GM12878 (cell line): Measurements from ENCODE around the gene RSPH10B2.

ENCODE experiments used
- ATF3 ChIP-seq: IDR thresholded peaks from 2 replicates; pipeline ENCODE4 v1.6.1; 2011; ENCODE audit warnings: low read depth, mild to moderate bottlenecking, low read length, moderate library complexity, borderline replicate concordance; ENCODE audit errors: extremely low read depth
- BHLHE40 ChIP-seq, 2 experiments: fragments of 450-650 bp in 1 of 2; IDR thresholded peaks; 2 replicates each; pipeline ENCODE4 v1.6.1; 2011 to 2017; ENCODE audit warnings: low read depth in 2 of 2, borderline replicate concordance in 1 of 2, improper control_type of control experiment in 1 of 2, low read length in 1 of 2, mild to moderate bottlenecking in 1 of 2
- DPF2 ChIP-seq: fragments of 450-650 bp; IDR thresholded peaks from 2 replicates; pipeline ENCODE4 v1.6.1; 2017; ENCODE audit warnings: mild to moderate bottlenecking
- ESRRA ChIP-seq: IDR thresholded peaks from 2 replicates; pipeline ENCODE4 v1.6.1; 2012; ENCODE audit warnings: mild to moderate bottlenecking, low read length, improper control_type of control experiment
- MYC ChIP-seq: IDR thresholded peaks from 2 replicates; pipeline ENCODE4 v1.6.1; 2011; ENCODE audit warnings: mild to moderate bottlenecking, low read length, moderate library complexity, inconsistent platforms; ENCODE audit not compliant: insufficient read depth, insufficient replicate concordance, insufficient read length, severe bottlenecking
- PAX8 ChIP-seq: fragments of 450-650 bp; IDR thresholded peaks from 2 replicates; pipeline ENCODE4 v1.6.1; 2017; ENCODE audit warnings: mild to moderate bottlenecking, moderate library complexity
- POLR2A ChIP-seq: IDR thresholded peaks from 2 replicates; pipeline ENCODE4 v1.6.1; 2011; ENCODE audit warnings: low read depth, mild to moderate bottlenecking, low read length
- USF2 ChIP-seq: IDR thresholded peaks from 2 replicates; pipeline ENCODE4 v1.6.1; 2011; ENCODE audit warnings: low read depth, low read length, improper control_type of control experiment, borderline replicate concordance
- ZZZ3 ChIP-seq: IDR thresholded peaks from 2 replicates; pipeline ENCODE4 v1.6.1; 2011; ENCODE audit warnings: low read depth; ENCODE audit not compliant: control insufficient read depth, insufficient read length
- TF ChIP-seq, protein P1 (sequence below), 3 experiments: IDR thresholded peaks in 2 of 3; conservative IDR thresholded peaks in 1 of 3; 2 replicates each; pipeline ENCODE4 v1.5.1; 2011; ENCODE audit warnings: low read depth in 3 of 3, low read length in 3 of 3, mild to moderate bottlenecking in 3 of 3, control low read depth in 2 of 3, moderate library complexity in 2 of 3, inconsistent platforms in 1 of 3, mixed read lengths in 1 of 3; ENCODE audit not compliant: control insufficient read depth in 2 of 3, insufficient read depth in 1 of 3; ENCODE audit errors: extremely low read depth in 1 of 3
- TF ChIP-seq, protein P2 (sequence below): IDR thresholded peaks from 2 replicates; pipeline ENCODE4 v1.6.1; 2011; ENCODE audit warnings: borderline replicate concordance, low read depth, mild to moderate bottlenecking, moderate library complexity, low read length; ENCODE audit not compliant: insufficient read depth, poor library complexity, severe bottlenecking

GRCh38 chr7:6831018-6831725, 77.3 kb downstream of the RSPH10B2 start:
- TF ChIP-seq, protein P1, sequence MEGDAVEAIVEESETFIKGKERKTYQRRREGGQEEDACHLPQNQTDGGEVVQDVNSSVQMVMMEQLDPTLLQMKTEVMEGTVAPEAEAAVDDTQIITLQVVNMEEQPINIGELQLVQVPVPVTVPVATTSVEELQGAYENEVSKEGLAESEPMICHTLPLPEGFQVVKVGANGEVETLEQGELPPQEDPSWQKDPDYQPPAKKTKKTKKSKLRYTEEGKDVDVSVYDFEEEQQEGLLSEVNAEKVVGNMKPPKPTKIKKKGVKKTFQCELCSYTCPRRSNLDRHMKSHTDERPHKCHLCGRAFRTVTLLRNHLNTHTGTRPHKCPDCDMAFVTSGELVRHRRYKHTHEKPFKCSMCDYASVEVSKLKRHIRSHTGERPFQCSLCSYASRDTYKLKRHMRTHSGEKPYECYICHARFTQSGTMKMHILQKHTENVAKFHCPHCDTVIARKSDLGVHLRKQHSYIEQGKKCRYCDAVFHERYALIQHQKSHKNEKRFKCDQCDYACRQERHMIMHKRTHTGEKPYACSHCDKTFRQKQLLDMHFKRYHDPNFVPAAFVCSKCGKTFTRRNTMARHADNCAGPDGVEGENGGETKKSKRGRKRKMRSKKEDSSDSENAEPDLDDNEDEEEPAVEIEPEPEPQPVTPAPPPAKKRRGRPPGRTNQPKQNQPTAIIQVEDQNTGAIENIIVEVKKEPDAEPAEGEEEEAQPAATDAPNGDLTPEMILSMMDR (IDR thresholded peaks at IDR 0.05 in 2 of 3, conservative IDR thresholded peaks at IDR 0.05 in 1 of 3; ENCODE audit: control insufficient read depth in 2 of 3, extremely low read depth in 1 of 3, insufficient read depth in 1 of 3, low read depth in 3 of 3, low read length in 3 of 3) = no peak
- TF ChIP-seq POLR2A (no peak), USF2 (no peak), ZZZ3 (no peak), MYC (no peak), DPF2 (no peak), ATF3 (no peak), PAX8 (no peak), BHLHE40 (IDR thresholded peaks at IDR 0.05; ENCODE audit: borderline replicate concordance in 1 of 2, low read depth in 2 of 2, low read length in 1 of 2) (no peak), ESRRA (no peak)
- TF ChIP-seq, protein P2, sequence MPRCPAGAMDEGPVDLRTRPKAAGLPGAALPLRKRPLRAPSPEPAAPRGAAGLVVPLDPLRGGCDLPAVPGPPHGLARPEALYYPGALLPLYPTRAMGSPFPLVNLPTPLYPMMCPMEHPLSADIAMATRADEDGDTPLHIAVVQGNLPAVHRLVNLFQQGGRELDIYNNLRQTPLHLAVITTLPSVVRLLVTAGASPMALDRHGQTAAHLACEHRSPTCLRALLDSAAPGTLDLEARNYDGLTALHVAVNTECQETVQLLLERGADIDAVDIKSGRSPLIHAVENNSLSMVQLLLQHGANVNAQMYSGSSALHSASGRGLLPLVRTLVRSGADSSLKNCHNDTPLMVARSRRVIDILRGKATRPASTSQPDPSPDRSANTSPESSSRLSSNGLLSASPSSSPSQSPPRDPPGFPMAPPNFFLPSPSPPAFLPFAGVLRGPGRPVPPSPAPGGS = peak; percentile 57
